SK-N-SH treated with all-trans-retinoic acid at 6 μM for 48 hours (cell line): ENCODE results near the gene D2HGDH.

Experiments used
- ATAC-seq: fragments of 200-7000 bp; cut with Tn5 transposase; 3 replicates; pipeline ENCODE4 v1.9.1; 2020; ENCODE audit warnings: mild to moderate bottlenecking, moderate library complexity
- ARNTL ChIP-seq: fragments of 450-650 bp; formaldehyde crosslinking; IDR thresholded peaks from 2 replicates; pipeline ENCODE4 v1.5.0; 2020; ENCODE audit warnings: low read depth, mild to moderate bottlenecking, moderate library complexity, borderline replicate concordance
- BACH2 ChIP-seq: fragments of 250-450 bp; sonication (Bioruptor Pico); IDR thresholded peaks from 2 replicates; pipeline ENCODE4 v1.9.0; 2021; ENCODE audit warnings: mild to moderate bottlenecking, borderline replicate concordance
- CREB5 ChIP-seq: fragments of 250-450 bp; sonication (Bioruptor Pico); IDR thresholded peaks from 2 replicates; pipeline ENCODE4 v1.5.1; 2020; ENCODE audit warnings: low read depth, mild to moderate bottlenecking, moderate library complexity
- CSDC2 ChIP-seq: fragments of 250-450 bp; sonication (Bioruptor Pico); IDR thresholded peaks from 2 replicates; pipeline ENCODE4 v1.5.0; 2020; ENCODE audit warnings: mild to moderate bottlenecking, moderate library complexity
- CSRNP3 ChIP-seq: fragments of 250-450 bp; sonication (Bioruptor Pico); IDR thresholded peaks from 2 replicates; pipeline ENCODE4 v1.5.1; 2021; ENCODE audit warnings: mild to moderate bottlenecking, moderate library complexity
- ESRRG ChIP-seq: fragments of 250-450 bp; sonication (Bioruptor Pico); IDR thresholded peaks from 2 replicates; pipeline ENCODE4 v1.6.1; 2021; ENCODE audit warnings: mild to moderate bottlenecking
- ISL1 ChIP-seq: fragments of 250-450 bp; sonication (Bioruptor Pico); IDR thresholded peaks from 2 replicates; pipeline ENCODE4 v2.1.2; 2022; ENCODE audit warnings: mild to moderate bottlenecking, moderate library complexity
- OSR1 ChIP-seq: fragments of 250-450 bp; sonication (Bioruptor Pico); IDR thresholded peaks from 2 replicates; pipeline ENCODE4 v1.8.0; 2022; ENCODE audit warnings: moderate library complexity, mild to moderate bottlenecking, inconsistent platforms
- PATZ1 ChIP-seq: fragments of 250-450 bp; sonication (Bioruptor Pico); IDR thresholded peaks from 2 replicates; pipeline ENCODE4 v1.8.0; 2020; ENCODE audit warnings: mild to moderate bottlenecking, moderate library complexity, borderline replicate concordance
- POU6F1 ChIP-seq: fragments of 250-450 bp; sonication (Bioruptor Pico); IDR thresholded peaks from 2 replicates; pipeline ENCODE4 v1.8.0; 2021; ENCODE audit warnings: low read depth, mild to moderate bottlenecking, moderate library complexity, borderline replicate concordance
- RARB ChIP-seq: fragments of 250-450 bp; sonication (Bioruptor Pico); IDR thresholded peaks from 2 replicates; pipeline ENCODE4 v1.8.0; 2021; ENCODE audit warnings: mild to moderate bottlenecking, moderate library complexity
- SNAI2 ChIP-seq: fragments of 250-450 bp; sonication (Bioruptor Pico); IDR thresholded peaks from 2 replicates; pipeline ENCODE4 v1.5.0; 2020; ENCODE audit warnings: mild to moderate bottlenecking, moderate library complexity
- TCF4 ChIP-seq: fragments of 250-450 bp; sonication (Bioruptor Pico); IDR thresholded peaks from 2 replicates; pipeline ENCODE4 v1.8.0; 2021; ENCODE audit warnings: mild to moderate bottlenecking, moderate library complexity, borderline replicate concordance
- TOX ChIP-seq: fragments of 250-450 bp; sonication (Bioruptor Pico); IDR thresholded peaks from 2 replicates; pipeline ENCODE4 v1.8.0; 2021; ENCODE audit warnings: mild to moderate bottlenecking, moderate library complexity, borderline replicate concordance
- TSHZ2 ChIP-seq: fragments of 250-450 bp; sonication (Bioruptor Pico); IDR thresholded peaks from 2 replicates; pipeline ENCODE4 v1.5.0; 2020; ENCODE audit warnings: mild to moderate bottlenecking, moderate library complexity
- ZC3H10 ChIP-seq: fragments of 250-450 bp; sonication (Bioruptor Pico); IDR thresholded peaks from 2 replicates; pipeline ENCODE4 v1.5.1; 2021; ENCODE audit warnings: mild to moderate bottlenecking, moderate library complexity
- ZFP3 ChIP-seq: fragments of 250-450 bp; sonication (Bioruptor Pico); IDR thresholded peaks from 2 replicates; pipeline ENCODE4 v1.5.0; 2020; ENCODE audit warnings: mild to moderate bottlenecking, moderate library complexity
- ZFP30 ChIP-seq: fragments of 450-650 bp; formaldehyde crosslinking; IDR thresholded peaks from 2 replicates; pipeline ENCODE4 v1.5.0; 2022; ENCODE audit warnings: mild to moderate bottlenecking, moderate library complexity
- ZNF70 ChIP-seq: fragments of 450-650 bp; formaldehyde crosslinking; IDR thresholded peaks from 2 replicates; pipeline ENCODE4 v1.5.0; 2020; ENCODE audit warnings: mild to moderate bottlenecking, moderate library complexity
- ZNF8 ChIP-seq: fragments of 450-650 bp; formaldehyde crosslinking; IDR thresholded peaks from 2 replicates; pipeline ENCODE4 v1.5.0; 2020; ENCODE audit warnings: mild to moderate bottlenecking, moderate library complexity

The D2HGDH gene

GRCh38 chr2:241689306-241689705 lies 45.1 kb upstream of the D2HGDH start:
- ATAC-seq: no peak
- TF ChIP-seq TSHZ2 (CRISPR knock-in tag): no peak
- no peak for TF ChIP-seq CSDC2 (CRISPR knock-in tag)
- no peak for TF ChIP-seq POU6F1
- no peak for TF ChIP-seq BACH2 (CRISPR knock-in tag)
- TF ChIP-seq, all 23 proteins: peak for 0

GRCh38 chr2:241690202-241690717 lies 44.2 kb upstream of the D2HGDH start:
- ATAC-seq: no peak
- TF ChIP-seq ZFP3 (CRISPR knock-in tag): no peak
- no peak for TF ChIP-seq ZNF70 (CRISPR knock-in tag)
- TF ChIP-seq ZFP30 (CRISPR knock-in tag): no peak
- no peak for TF ChIP-seq PATZ1
- no peak for TF ChIP-seq ZC3H10
- no peak for TF ChIP-seq ZNF8 (CRISPR knock-in tag)
- no peak for TF ChIP-seq POU6F1
- no peak for TF ChIP-seq ISL1 (CRISPR knock-in tag)
- TF ChIP-seq CSDC2 (CRISPR knock-in tag): no peak
- TF ChIP-seq SNAI2 (CRISPR knock-in tag): no peak
- no peak for TF ChIP-seq OSR1 (CRISPR knock-in tag)
- TF ChIP-seq RARB: no peak
- no peak for TF ChIP-seq ARNTL (CRISPR knock-in tag)
- no peak for TF ChIP-seq ESRRG (CRISPR knock-in tag)
- TF ChIP-seq TCF4: no peak

- TF ChIP-seq ISL1 (CRISPR knock-in tag) (no peak), ZNF8 (CRISPR knock-in tag) (no peak), CSDC2 (CRISPR knock-in tag) (no peak), TOX (CRISPR knock-in tag) (no peak), ZC3H10 (no peak), CSRNP3 (CRISPR knock-in tag) (no peak), ARNTL (CRISPR knock-in tag) (no peak), ZFP30 (CRISPR knock-in tag) (no peak), CREB5 (CRISPR knock-in tag) (no peak), PATZ1 (no peak)
Measured at GRCh38 chr2:241692448-241692847, 42.0 kb upstream of the D2HGDH start.

More at GRCh38 chr2:241692448-241692847, 42.0 kb upstream of the D2HGDH start:
- ATAC-seq: peak; percentile 62
